IMR-90 (cell line): Measurements from ENCODE around the gene HGD. TPM values are rescaled to one million over a fixed set of nuclear protein-coding genes. Genes with fewer than 3 reads are reported as not detected.

Experiments used
- ATAC-seq: fragments of 200-7000 bp; cut with Tn5 transposase; 2 replicates; pipeline ENCODE4 v1.9.1; 2020; ENCODE audit warnings: low read depth, mild to moderate bottlenecking, moderate library complexity
- BruUV-seq: library from RNA; stranded (reverse); fragments of 400-500 nt; replicated peaks from 2 replicates; lab custom pipeline; 2021; lab: Mats Ljungman, UMichigan
- CTCF ChIA-PET: fragments of 300-600 bp; formaldehyde crosslinking; extraction: SDS; loops from one replicate; lab custom pipeline; 2021; ENCODE audit warnings: antibody characterized with exemption; lab: Yijun Ruan, JAX
- POLR2A ChIA-PET: fragments of 300-600 bp; sonication (Branson Sonifier 250); formaldehyde crosslinking; loops from one replicate; lab custom pipeline; 2022; ENCODE audit warnings: antibody characterized with exemption; ENCODE audit not compliant: unreplicated experiment; lab: Charles Lee
- DNase-seq: peaks from one replicate; pipeline ENCODE4 v3.0.0; 2013
- H2AFZ ChIP-seq: replicated peaks from 2 replicates; pipeline ENCODE3; 2013; ENCODE audit warnings: low read length, mild to moderate bottlenecking; ENCODE audit not compliant: poor library complexity
- H2AK5ac ChIP-seq: 2 replicates; pipeline ENCODE4 v1.6.1; 2013; ENCODE audit warnings: low read depth, low read length, inconsistent platforms
- H2AK9ac ChIP-seq: replicated peaks from 2 replicates; pipeline ENCODE3; 2013; ENCODE audit warnings: mild to moderate bottlenecking, low read depth, low read length, moderate library complexity; ENCODE audit not compliant: poor library complexity
- H2BK120ac ChIP-seq: 2 replicates; pipeline ENCODE4 v1.6.1; 2013; ENCODE audit warnings: low read depth, low read length, inconsistent platforms
- H2BK15ac ChIP-seq: 3 replicates; pipeline ENCODE4 v1.6.1; 2013; ENCODE audit warnings: low read depth, low read length, inconsistent platforms
- H2BK20ac ChIP-seq: 2 replicates; pipeline ENCODE4 v1.6.1; 2013; ENCODE audit warnings: low read depth, mild to moderate bottlenecking, inconsistent platforms, low read length, moderate library complexity
- H2BK5ac ChIP-seq: 2 replicates; pipeline ENCODE4 v1.6.1; 2013; ENCODE audit warnings: mild to moderate bottlenecking, low read depth, low read length, inconsistent platforms; ENCODE audit not compliant: poor library complexity, severe bottlenecking
- H3K14ac ChIP-seq: replicated peaks from 2 replicates; pipeline ENCODE4 v1.6.1; 2013; ENCODE audit warnings: low read depth, low read length, inconsistent platforms
- H3K18ac ChIP-seq: 2 replicates; pipeline ENCODE4 v1.6.1; 2013; ENCODE audit warnings: low read depth, low read length, control low read depth
- H3K23ac ChIP-seq: 2 replicates; pipeline ENCODE4 v1.6.1; 2013; ENCODE audit warnings: low read depth, low read length, inconsistent platforms
- H3K27ac ChIP-seq: 2 replicates; pipeline ENCODE4 v1.5.1; 2013; ENCODE audit warnings: mild to moderate bottlenecking, control low read depth, low read length; ENCODE audit not compliant: insufficient read depth
- H3K27me3 ChIP-seq: 2 replicates; pipeline ENCODE4 v1.6.1; 2013; ENCODE audit warnings: low read length; ENCODE audit not compliant: control insufficient read depth, insufficient read depth
- H3K36me3 ChIP-seq: 2 replicates; pipeline ENCODE4 v1.6.1; 2013; ENCODE audit warnings: low read length, mixed read lengths; ENCODE audit not compliant: control insufficient read depth, insufficient read depth
- H3K4ac ChIP-seq: 2 replicates; pipeline ENCODE4 v1.6.1; 2013; ENCODE audit warnings: low read depth, low read length, inconsistent platforms
- H3K4me1 ChIP-seq: 2 replicates; pipeline ENCODE4 v1.6.1; 2013; ENCODE audit warnings: low read length, mixed read lengths; ENCODE audit not compliant: control insufficient read depth, insufficient read depth
- H3K4me2 ChIP-seq: 2 replicates; pipeline ENCODE4 v1.6.1; 2013; ENCODE audit warnings: low read depth, mild to moderate bottlenecking, control low read depth, low read length, moderate library complexity
- H3K4me3 ChIP-seq: 2 replicates; pipeline ENCODE4 v1.5.1; 2013; ENCODE audit warnings: low read depth, mild to moderate bottlenecking, control low read depth, low read length, moderate library complexity; ENCODE audit not compliant: insufficient read depth
- H3K56ac ChIP-seq: 2 replicates; pipeline ENCODE4 v1.6.1; 2013; ENCODE audit warnings: low read length, inconsistent platforms; ENCODE audit not compliant: insufficient read depth; ENCODE audit errors: extremely low read depth
- H3K79me1 ChIP-seq, 2 experiments: 2 replicates each; pipeline ENCODE4 v1.6.1; 2013; ENCODE audit warnings: low read length in 2 of 2, inconsistent platforms in 1 of 2, low read depth in 1 of 2
- H3K9ac ChIP-seq: 2 replicates; pipeline ENCODE4 v1.6.1; 2013; ENCODE audit warnings: low read depth, low read length, control low read depth
- H3K9me1 ChIP-seq: 2 replicates; pipeline ENCODE4 v1.6.1; 2013; ENCODE audit warnings: low read length, inconsistent platforms; ENCODE audit not compliant: insufficient read depth
- H3K9me3 ChIP-seq: 2 replicates; pipeline ENCODE4 v1.6.1; 2013; ENCODE audit warnings: low read length; ENCODE audit not compliant: control insufficient read depth, insufficient read depth
- H4K20me1 ChIP-seq: 2 replicates; pipeline ENCODE4 v1.6.1; 2013; ENCODE audit warnings: low read length, inconsistent platforms; ENCODE audit not compliant: insufficient read depth
- H4K5ac ChIP-seq: 2 replicates; pipeline ENCODE4 v1.6.1; 2013; ENCODE audit warnings: mild to moderate bottlenecking, low read depth, low read length, control low read depth
- H4K8ac ChIP-seq, 2 experiments: 2 replicates each; pipeline ENCODE4 v1.6.1; 2013; ENCODE audit warnings: low read depth in 2 of 2, low read length in 2 of 2, control low read depth in 1 of 2, inconsistent platforms in 1 of 2
- H4K91ac ChIP-seq: 2 replicates; pipeline ENCODE4 v1.6.1; 2013; ENCODE audit warnings: low read depth, low read length, inconsistent platforms; ENCODE audit not compliant: insufficient read depth
- BHLHE40 ChIP-seq: fragments of 150-350 bp; IDR thresholded peaks from 2 replicates; pipeline ENCODE4 v1.6.1; 2016; ENCODE audit warnings: mild to moderate bottlenecking, low read depth, low read length
- CEBPB ChIP-seq: IDR thresholded peaks from 2 replicates; pipeline ENCODE4 v1.6.1; 2012; ENCODE audit warnings: low read depth, low read length, improper control_type of control experiment
- CHD1 ChIP-seq: IDR thresholded peaks from 2 replicates; pipeline ENCODE4 v1.6.1; 2012; ENCODE audit warnings: low read depth, low read length, improper control_type of control experiment
- CTCF ChIP-seq: conservative IDR thresholded peaks from 2 replicates; pipeline ENCODE4 v1.5.1; 2012; ENCODE audit warnings: mild to moderate bottlenecking, low read depth, low read length, improper control_type of control experiment
- ELK1 ChIP-seq: fragments of 150-350 bp; IDR thresholded peaks from 2 replicates; pipeline ENCODE4 v1.6.1; 2016; ENCODE audit warnings: low read depth, mild to moderate bottlenecking, low read length, moderate library complexity, borderline replicate concordance
- FOS ChIP-seq: fragments of 150-350 bp; IDR thresholded peaks from 2 replicates; pipeline ENCODE4 v1.6.1; 2016; ENCODE audit warnings: low read depth, low read length
- MAFK ChIP-seq: IDR thresholded peaks from 2 replicates; pipeline ENCODE4 v1.6.1; 2012; ENCODE audit warnings: low read depth, low read length, improper control_type of control experiment
- MAZ ChIP-seq: IDR thresholded peaks from 2 replicates; pipeline ENCODE4 v1.6.1; 2012; ENCODE audit warnings: low read depth, mild to moderate bottlenecking, low read length, improper control_type of control experiment, moderate library complexity, borderline replicate concordance
- MXI1 ChIP-seq: IDR thresholded peaks from 2 replicates; pipeline ENCODE4 v1.6.1; 2012; ENCODE audit warnings: low read depth, mild to moderate bottlenecking, low read length, moderate library complexity, borderline replicate concordance
- NFE2L2 ChIP-seq: fragments of 150-350 bp; IDR thresholded peaks from 2 replicates; pipeline ENCODE4 v1.6.1; 2016; ENCODE audit warnings: low read depth, mild to moderate bottlenecking, low read length
- POLR2A ChIP-seq: IDR thresholded peaks from 2 replicates; pipeline ENCODE4 v1.6.1; 2012; ENCODE audit warnings: mild to moderate bottlenecking, low read depth, low read length
- RAD21 ChIP-seq: IDR thresholded peaks from 2 replicates; pipeline ENCODE4 v1.6.1; 2012; ENCODE audit warnings: low read length, improper control_type of control experiment
- RCOR1 ChIP-seq: IDR thresholded peaks from 2 replicates; pipeline ENCODE4 v1.6.1; 2012; ENCODE audit warnings: mild to moderate bottlenecking, low read length, improper control_type of control experiment; ENCODE audit not compliant: insufficient replicate concordance
- RFX5 ChIP-seq: IDR thresholded peaks from 2 replicates; pipeline ENCODE4 v1.8.0; 2012; ENCODE audit warnings: low read depth, mild to moderate bottlenecking, low read length, moderate library complexity
- SMC3 ChIP-seq: fragments of 150-350 bp; IDR thresholded peaks from 2 replicates; pipeline ENCODE4 v1.6.1; 2016; ENCODE audit warnings: low read depth, mild to moderate bottlenecking, antibody characterized with exemption, low read length, moderate library complexity
- USF2 ChIP-seq: fragments of 150-350 bp; IDR thresholded peaks from 2 replicates; pipeline ENCODE4 v1.6.1; 2017; ENCODE audit warnings: mild to moderate bottlenecking, antibody characterized with exemption, low read length, low read depth
- WGBS, 2 experiments: methylation state at CpG; one replicate each; pipeline versions ENCODE4 v1.1.5 to v1.1.7; 2013; ENCODE audit warnings: missing lambda C conversion rate in 2 of 2; ENCODE audit not compliant: insufficient read length in 1 of 2; ENCODE audit errors: extremely low coverage in 2 of 2; 5-methylcytosine and 5-hydroxymethylcytosine counted together
- dilution Hi-C: fragments of 300-500 bp; cut with HindIII; formaldehyde crosslinking; loops from one replicate; pipeline ENCODE4 v1.14.3; 2018; ENCODE audit warnings: low sequenced_read_pairs; ENCODE audit not compliant: unreplicated experiment
- in situ Hi-C: fragments of 300-500 bp; cut with MboI; formaldehyde crosslinking; loops from 3 replicates; pipeline ENCODE4 v1.14.3; 2019; ENCODE audit warnings: low sequenced_read_pairs, inconsistent platforms, mixed read lengths
- intact Hi-C: fragments of 100-400 bp; cut with micrococcal nuclease; formaldehyde crosslinking; loops from 2 replicates; pipeline ENCODE4 v1.10.0; 2022
- polyA plus RNA-seq, 3 experiments: library from polyadenylated mRNA; depleted of rRNA; stranded (reverse); fragments of >200 nt; gene quantifications; 2 replicates each; pipeline ENCODE4 v1.2.3, GENCODE V29; 2012; ENCODE audit warnings: low replicate concordance in 1 of 3
- total RNA-seq: library from RNA; depleted of rRNA; stranded (reverse); fragments of >200 nt; gene quantifications from 2 replicates; pipeline ENCODE4 v1.2.3, GENCODE V29; 2012

HGD gene
- total and polyA plus RNA-seq, 2 of the 4 experiments (the other 2 are of a cell fraction): 0.14 TPM; not detected in 1

GRCh38 chr3:120634539-120634938, 47.5 kb downstream of the HGD start:
- Histone ChIP-seq H3K4me2 (no peak overlapping the region), H3K9me1 (no peaks in the 10 kb centered on the region), H4K91ac (no peak overlapping the region), H2BK15ac (no peak overlapping the region), H2AK9ac (no peak overlapping the region), H3K9ac (no peak overlapping the region), H4K20me1 (no peaks in the 10 kb centered on the region), H4K8ac (no peak overlapping the region), H2BK20ac (no peak overlapping the region), H3K27me3 (no peaks in the 10 kb centered on the region), H2BK5ac (no peak overlapping the region), H4K5ac (no peak overlapping the region), H3K4me3 (no peak overlapping the region), H3K23ac (no peak overlapping the region), H2BK120ac (no peak overlapping the region), H2AFZ (no peak overlapping the region), H2AK5ac (no peak overlapping the region), H3K56ac (no peak overlapping the region), H3K36me3 (no peaks in the 10 kb centered on the region), H3K9me3 (no peaks in the 10 kb centered on the region), H3K18ac (peak overlapping the region; percentile 9; the same call in 1 of the 2 replicates), H3K4ac (no peak overlapping the region), H3K4me1 (peaks cover 6% of the 10 kb centered on the region; the same call in 1 of the 2 replicates), H3K79me1 (no peaks in the 10 kb centered on the region), H3K27ac (no peak overlapping the region), H3K14ac (no peak overlapping the region; the same call in 1 of the 2 replicates)
- CTCF ChIA-PET: interaction anchor here (1.7 kb wide), 1 partner anchor 64 kb away, joined by 3 read pairs; no protein-coding TSS in a partner anchor
- in situ Hi-C loops (no loop called here), intact Hi-C loops (no loop called here), dilution Hi-C loops (no loop called here)
- no TSS peak for BruUV-seq
- no CpG with 5 or more reads among the region's 1 CpG for WGBS, 2 experiments
- DNase-seq: no peak
- no peak for TF ChIP-seq USF2
- TF ChIP-seq MAZ: no peak
- no peak for TF ChIP-seq CHD1
- no peak for TF ChIP-seq CEBPB
- no peak for TF ChIP-seq CTCF
- no peak for TF ChIP-seq NFE2L2
- no peak for TF ChIP-seq FOS
- no peak for TF ChIP-seq POLR2A
- no peak for TF ChIP-seq SMC3
- TF ChIP-seq RAD21: no peak
- TF ChIP-seq RCOR1: no peak
- no peak for TF ChIP-seq MAFK
- TF ChIP-seq RFX5: no peak
- TF ChIP-seq ELK1: no peak
- TF ChIP-seq MXI1: no peak
- no peak for TF ChIP-seq BHLHE40
- ATAC-seq: no peak; the same call in 1 of the 2 replicates
- POLR2A ChIA-PET: no interaction called here
